HepG2 (cell line): ENCODE measurements around the gene ID3. TPM values are rescaled to one million over a fixed set of nuclear protein-coding genes. Genes with fewer than 3 reads are reported as not detected.

Experiments used
- AGO2 ChIP-seq: fragments of 200-400 bp; formaldehyde crosslinking; optimal IDR thresholded peaks from 2 replicates; pipeline ENCODE3; 2017; ENCODE audit warnings: mild to moderate bottlenecking, low read depth, low read length, moderate library complexity
- ARHGAP35 ChIP-seq: sonication (generic); formaldehyde crosslinking; IDR thresholded peaks from 2 replicates; pipeline ENCODE4 v1.9.0; 2022; ENCODE audit warnings: mild to moderate bottlenecking, inconsistent platforms, moderate library complexity, missing genetic modification reagents, borderline replicate concordance
- BCL3 ChIP-seq: sonication (generic); formaldehyde crosslinking; IDR thresholded peaks from 2 replicates; pipeline ENCODE4 v1.5.1; 2020; ENCODE audit warnings: mild to moderate bottlenecking, missing genetic modification reagents, moderate library complexity
- BHLHE40 ChIP-seq: IDR thresholded peaks from 2 replicates; pipeline ENCODE4 v1.6.1; 2011; ENCODE audit warnings: low read length, improper control_type of control experiment
- DMAP1 ChIP-seq: IDR thresholded peaks from 2 replicates; pipeline ENCODE4 v1.6.1; 2016
- HHEX ChIP-seq: IDR thresholded peaks from 2 replicates; pipeline ENCODE4 v1.6.1; 2016; ENCODE audit warnings: control low read depth
- HMG20B ChIP-seq: conservative IDR thresholded peaks from 2 replicates; pipeline ENCODE4 v1.6.1; 2016; ENCODE audit warnings: missing genetic modification reagents, missing compliant biosample characterization
- HOXA7 ChIP-seq: sonication (generic); formaldehyde crosslinking; IDR thresholded peaks from 2 replicates; pipeline ENCODE4 v1.8.1; 2022; ENCODE audit warnings: mild to moderate bottlenecking, missing genetic modification reagents, moderate library complexity
- KLF11 ChIP-seq: IDR thresholded peaks from 2 replicates; pipeline ENCODE4 v1.6.1; 2016; ENCODE audit warnings: missing compliant biosample characterization
- KLF16 ChIP-seq, 2 experiments: sonication (generic) in 1 of 2; formaldehyde crosslinking in 1 of 2; IDR thresholded peaks; 2 replicates each; pipeline versions ENCODE4 v1.6.1 to v1.8.0; 2016 to 2023; ENCODE audit warnings: missing genetic modification reagents in 2 of 2, missing compliant biosample characterization in 1 of 2
- NR2F1 ChIP-seq, 2 experiments: fragments of 450-650 bp in 1 of 2; formaldehyde crosslinking in 1 of 2; IDR thresholded peaks; 2 replicates each; pipeline versions ENCODE4 v1.5.0 to v1.6.1; 2016 to 2020; ENCODE audit warnings: mild to moderate bottlenecking in 1 of 2, missing compliant biosample characterization in 1 of 2, missing genetic modification reagents in 1 of 2, moderate library complexity in 1 of 2
- POLR2AphosphoS2 ChIP-seq: IDR thresholded peaks from 2 replicates; pipeline ENCODE4 v1.6.1; 2011; ENCODE audit warnings: low read depth, low read length, improper control_type of control experiment
- SYNCRIP ChIP-seq: fragments of 200-400 bp; formaldehyde crosslinking; IDR thresholded peaks from 2 replicates; pipeline ENCODE4 v1.6.1; 2018; ENCODE audit warnings: mild to moderate bottlenecking, low read depth, low read length; ENCODE audit not compliant: insufficient read depth
- TCF7 ChIP-seq: sonication (generic); IDR thresholded peaks from 2 replicates; pipeline ENCODE4 v1.6.1; 2016; ENCODE audit warnings: antibody characterized with exemption, low read depth
- TIGD3 ChIP-seq: sonication (generic); formaldehyde crosslinking; IDR thresholded peaks from 2 replicates; pipeline ENCODE4 v1.5.1; 2020; ENCODE audit warnings: mild to moderate bottlenecking, missing genetic modification reagents, borderline replicate concordance
- ZFP41 ChIP-seq: sonication (generic); formaldehyde crosslinking; IDR thresholded peaks from 2 replicates; pipeline ENCODE4 v1.4.0; 2020; ENCODE audit warnings: mild to moderate bottlenecking, missing genetic modification reagents, borderline replicate concordance
- ZNF414 ChIP-seq: sonication (generic); formaldehyde crosslinking; IDR thresholded peaks from 2 replicates; pipeline ENCODE4 v1.5.0; 2020; ENCODE audit warnings: missing genetic modification reagents
- ZNF660 ChIP-seq: sonication (generic); formaldehyde crosslinking; IDR thresholded peaks from 2 replicates; pipeline ENCODE4 v1.5.1; 2020; ENCODE audit warnings: mild to moderate bottlenecking, low read depth, missing genetic modification reagents, borderline replicate concordance
- ZNF879 ChIP-seq: sonication (generic); formaldehyde crosslinking; IDR thresholded peaks from 2 replicates; pipeline ENCODE4 v1.8.1; 2023; ENCODE audit warnings: missing genetic modification reagents
- polyA plus RNA-seq, 8 experiments: library from polyadenylated mRNA; depleted of rRNA in 3 of 8; stranded (reverse) in 7 of 8; unstranded in 1 of 8; fragments of >200 nt; fragmentation: Illumina TruSeq in 4 of 8; extraction: Trizol in 4 of 8; gene quantifications; 2 replicates each; pipeline versions ENCODE4 v1.2.1 to v1.2.3, GENCODE V29; 2011 to 2016; ENCODE audit warnings: low read depth in 4 of 8, missing spikeins in 1 of 8, mixed read lengths in 1 of 8; ENCODE audit not compliant: insufficient read depth in 1 of 8
- total RNA-seq, 5 experiments: library from RNA; depleted of rRNA; stranded (reverse); fragments of >200 nt; fragmentation: Illumina TruSeq; extraction: Trizol; gene quantifications; 2 replicates each; pipeline ENCODE4 v1.2.3, GENCODE V29; 2016; ENCODE audit warnings: low read depth in 1 of 5

ID3 gene
- total and polyA plus RNA-seq, 2 of the 13 experiments (the other 11 are each of a cell fraction or from before 2014, with no cell fraction given): 64.8 to 115 TPM

GRCh38 chr1:23559136-23559984 lies at the start of gene ID3 (continued):
- TF ChIP-seq ZNF660 (CRISPR knock-in tag) (no peak), ZNF414 (CRISPR knock-in tag) (no peak), ZFP41 (CRISPR knock-in tag) (no peak), NR2F1 (CRISPR knock-in tag; IDR thresholded peaks at IDR 0.05) (no peak), BCL3 (CRISPR knock-in tag) (no peak), HOXA7 (CRISPR knock-in tag) (no peak), AGO2 (peak; percentile 76), TCF7 (no peak), ZNF879 (CRISPR knock-in tag) (no peak), DMAP1 (no peak; the same call in 1 of the 2 replicates), HMG20B (no peak), HHEX (no peak), BHLHE40 (peak; percentile 56; the same call in 1 of the 2 replicates), SYNCRIP (no peak), ARHGAP35 (CRISPR knock-in tag) (peak; percentile 41; the same call in 1 of the 2 replicates), TIGD3 (CRISPR knock-in tag) (no peak), KLF16 (CRISPR knock-in tag; IDR thresholded peaks at IDR 0.05) (peak in 1 of 2 experiments; percentile 86; a peak in 2 of 4 replicates), KLF11 (CRISPR knock-in tag) (0 out of 2 replicates have a peak, but pooled peaks have one; percentile 37), POLR2AphosphoS2 (peak; percentile 87)
